Loucy (cell line): Measurements from ENCODE around the gene SRI.

ENCODE experiments used
- H2AFZ ChIP-seq: fragments of 200-600 bp; sonication (generic); 2 replicates; pipeline ENCODE4 v1.6.0; 2016; ENCODE audit warnings: antibody characterized with exemption, mild to moderate bottlenecking, low read length, moderate library complexity
- H3F3A ChIP-seq: fragments of 200-600 bp; 2 replicates; pipeline ENCODE4 v1.6.0; 2016; ENCODE audit warnings: antibody characterized with exemption, low read depth, mild to moderate bottlenecking
- H3K27me3 ChIP-seq: fragments of 200-600 bp; sonication (generic); 2 replicates; pipeline ENCODE4 v1.6.1; 2014; ENCODE audit warnings: low read length, mild to moderate bottlenecking; ENCODE audit not compliant: insufficient read depth, poor library complexity, severe bottlenecking
- H3K36me3 ChIP-seq: fragments of 200-600 bp; sonication (generic); 2 replicates; pipeline ENCODE4 v1.6.1; 2016; ENCODE audit warnings: low read length; ENCODE audit not compliant: insufficient read depth
- H3K4me1 ChIP-seq: fragments of 200-600 bp; sonication (generic); 2 replicates; pipeline ENCODE4 v1.5.1; 2014; ENCODE audit warnings: low read length, mild to moderate bottlenecking; ENCODE audit not compliant: insufficient read depth, poor library complexity, severe bottlenecking
- H3K4me2 ChIP-seq: fragments of 200-600 bp; sonication (generic); 2 replicates; pipeline ENCODE4 v1.6.0; 2014; ENCODE audit warnings: antibody characterized with exemption, low read length, low read depth, mild to moderate bottlenecking; ENCODE audit not compliant: poor library complexity, severe bottlenecking
- H3K4me3 ChIP-seq: fragments of 200-600 bp; sonication (generic); 2 replicates; pipeline ENCODE4 v1.5.1; 2014; ENCODE audit warnings: low read length, mild to moderate bottlenecking, mixed read lengths; ENCODE audit not compliant: poor library complexity, severe bottlenecking
- H3K79me2 ChIP-seq: fragments of 200-600 bp; sonication (generic); 2 replicates; pipeline ENCODE4 v1.6.1; 2014; ENCODE audit warnings: low read length; ENCODE audit not compliant: insufficient read depth
- H3K9ac ChIP-seq: fragments of 200-600 bp; sonication (generic); 2 replicates; pipeline ENCODE4 v1.6.0; 2014; ENCODE audit warnings: mild to moderate bottlenecking, low read depth, low read length, moderate library complexity; ENCODE audit not compliant: poor library complexity, severe bottlenecking
- H3K9me2 ChIP-seq: fragments of 200-600 bp; sonication (generic); replicated peaks from 2 replicates; pipeline ENCODE4 v1.6.1; 2016; ENCODE audit warnings: low read depth, low read length, mixed read lengths
- H3K9me3 ChIP-seq: fragments of 200-600 bp; sonication (generic); 2 replicates; pipeline ENCODE4 v1.6.1; 2014; ENCODE audit warnings: mild to moderate bottlenecking, antibody characterized with exemption, low read length, low read depth; ENCODE audit not compliant: insufficient read depth
- H4K20me1 ChIP-seq: fragments of 200-600 bp; sonication (generic); 2 replicates; pipeline ENCODE4 v1.6.0; 2014; ENCODE audit warnings: antibody characterized with exemption, low read length, mild to moderate bottlenecking; ENCODE audit not compliant: insufficient read depth, poor library complexity, severe bottlenecking
- EZH2phosphoT487 ChIP-seq: fragments of 200-600 bp; IDR thresholded peaks from 2 replicates; pipeline ENCODE4 v1.6.1; 2018; ENCODE audit warnings: antibody characterized with exemption, mild to moderate bottlenecking, moderate library complexity, borderline replicate concordance
- TF ChIP-seq, protein P1 (sequence below): fragments of 200-600 bp; sonication (generic); conservative IDR thresholded peaks from 2 replicates; pipeline ENCODE4 v1.5.1; 2014; ENCODE audit warnings: mild to moderate bottlenecking, antibody characterized with exemption, low read length

The SRI gene

DNA sequence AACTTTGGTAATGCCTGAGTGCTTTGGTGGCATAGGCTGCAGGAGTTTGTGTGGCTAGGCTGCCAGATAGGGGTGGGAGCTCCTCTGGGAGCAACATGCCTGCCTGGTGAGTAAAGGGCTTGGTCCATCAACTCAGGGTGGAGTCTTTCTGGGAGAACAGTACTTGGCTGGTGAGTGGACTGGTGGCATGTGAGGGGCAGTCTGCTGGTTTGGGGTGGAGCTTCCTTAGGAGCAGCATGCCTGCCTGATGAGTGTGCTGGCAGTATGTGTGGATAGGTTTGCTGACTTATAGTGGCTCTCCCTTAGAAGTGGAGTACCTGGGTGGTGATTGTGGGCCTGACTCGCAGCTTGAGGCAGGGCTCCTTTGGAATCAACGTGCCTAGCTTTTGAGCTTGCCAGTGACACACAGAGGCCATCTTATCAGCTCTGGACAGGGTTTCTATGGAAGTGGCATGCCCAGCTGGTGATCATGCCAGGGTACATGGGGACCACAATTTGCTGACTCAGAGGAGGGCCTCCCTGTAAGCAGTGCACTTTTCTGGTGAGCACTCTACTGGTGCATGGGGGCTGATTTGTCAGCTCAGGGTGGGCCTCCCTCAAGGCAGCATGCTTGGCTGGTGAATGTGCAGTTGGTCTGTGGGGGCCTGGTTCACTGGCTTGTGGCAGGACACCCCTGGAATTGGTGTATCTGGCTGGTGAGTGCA lies 35.0 kb upstream of the SRI start:
- H3K36me3 ChIP-seq: no peaks in the 10 kb centered on the region
- H3K9me2 ChIP-seq: no peaks in the 10 kb centered on the region
- H3K9ac ChIP-seq: no peak overlapping the region
- H3K4me2 ChIP-seq: no peak overlapping the region
- no peaks in the 10 kb centered on the region for H3K79me2 ChIP-seq
- H3K4me3 ChIP-seq: no peak overlapping the region
- H3F3A ChIP-seq: no peaks in the 10 kb centered on the region
- H3K9me3 ChIP-seq: no peaks in the 10 kb centered on the region
- H3K27me3 ChIP-seq: no peaks in the 10 kb centered on the region
- no peaks in the 10 kb centered on the region for H3K4me1 ChIP-seq
- H2AFZ ChIP-seq: no peak overlapping the region
- no peak for TF ChIP-seq EZH2phosphoT487
- TF ChIP-seq, protein P1, sequence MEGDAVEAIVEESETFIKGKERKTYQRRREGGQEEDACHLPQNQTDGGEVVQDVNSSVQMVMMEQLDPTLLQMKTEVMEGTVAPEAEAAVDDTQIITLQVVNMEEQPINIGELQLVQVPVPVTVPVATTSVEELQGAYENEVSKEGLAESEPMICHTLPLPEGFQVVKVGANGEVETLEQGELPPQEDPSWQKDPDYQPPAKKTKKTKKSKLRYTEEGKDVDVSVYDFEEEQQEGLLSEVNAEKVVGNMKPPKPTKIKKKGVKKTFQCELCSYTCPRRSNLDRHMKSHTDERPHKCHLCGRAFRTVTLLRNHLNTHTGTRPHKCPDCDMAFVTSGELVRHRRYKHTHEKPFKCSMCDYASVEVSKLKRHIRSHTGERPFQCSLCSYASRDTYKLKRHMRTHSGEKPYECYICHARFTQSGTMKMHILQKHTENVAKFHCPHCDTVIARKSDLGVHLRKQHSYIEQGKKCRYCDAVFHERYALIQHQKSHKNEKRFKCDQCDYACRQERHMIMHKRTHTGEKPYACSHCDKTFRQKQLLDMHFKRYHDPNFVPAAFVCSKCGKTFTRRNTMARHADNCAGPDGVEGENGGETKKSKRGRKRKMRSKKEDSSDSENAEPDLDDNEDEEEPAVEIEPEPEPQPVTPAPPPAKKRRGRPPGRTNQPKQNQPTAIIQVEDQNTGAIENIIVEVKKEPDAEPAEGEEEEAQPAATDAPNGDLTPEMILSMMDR: no peak
- H4K20me1 ChIP-seq: no peaks in the 10 kb centered on the region

DNA sequence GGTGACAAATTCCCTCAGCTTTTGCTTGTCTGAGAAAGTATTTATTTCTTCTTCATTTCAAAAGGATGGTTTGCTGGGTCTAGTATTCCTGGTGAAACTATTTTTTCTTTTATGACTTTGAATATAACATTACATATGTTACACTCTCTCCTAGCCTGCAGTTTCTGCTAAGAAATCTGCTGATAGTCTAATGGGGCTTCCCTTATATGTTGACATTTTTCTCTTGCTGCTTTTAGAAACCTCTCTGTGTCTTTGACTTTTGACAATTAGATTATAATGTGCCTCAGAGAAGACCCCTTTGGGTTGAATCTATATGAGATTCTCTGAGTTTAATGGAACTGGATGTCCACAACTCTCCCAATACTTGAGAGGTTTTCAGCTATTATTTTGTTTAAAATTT lies 33.8 kb upstream of the SRI start:
- no peaks in the 10 kb centered on the region for H3F3A ChIP-seq
- no peaks in the 10 kb centered on the region for H3K9me2 ChIP-seq
- no peaks in the 10 kb centered on the region for H4K20me1 ChIP-seq
- no peak overlapping the region for H3K4me3 ChIP-seq
- H3K79me2 ChIP-seq: no peaks in the 10 kb centered on the region
- H3K36me3 ChIP-seq: no peaks in the 10 kb centered on the region
- no peaks in the 10 kb centered on the region for H3K4me1 ChIP-seq
- no peak for TF ChIP-seq EZH2phosphoT487
- TF ChIP-seq, protein P1: no peak
- no peak overlapping the region for H3K9ac ChIP-seq
- no peaks in the 10 kb centered on the region for H3K27me3 ChIP-seq
- no peak overlapping the region for H3K4me2 ChIP-seq
- H2AFZ ChIP-seq: no peak overlapping the region
- no peaks in the 10 kb centered on the region for H3K9me3 ChIP-seq

DNA sequence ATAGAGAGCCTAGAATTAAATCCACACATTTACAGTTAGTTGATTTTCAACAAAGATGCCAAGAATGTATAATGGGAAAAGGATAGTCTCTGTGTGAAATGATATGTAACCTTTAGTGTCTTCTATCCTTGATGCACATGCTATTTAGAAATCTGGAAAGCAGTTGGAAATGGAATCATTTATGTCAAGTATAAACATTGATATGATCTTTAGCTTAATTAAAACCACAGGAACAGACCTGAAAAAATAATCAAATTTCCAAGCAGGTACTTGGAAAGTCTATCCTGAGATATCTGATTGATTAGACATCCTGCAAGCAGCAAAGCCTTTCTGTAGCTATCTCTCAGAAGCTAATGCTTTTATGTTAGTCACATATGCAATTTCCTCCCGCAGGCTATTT lies 24.4 kb upstream of the SRI start:
- H4K20me1 ChIP-seq: no peaks in the 10 kb centered on the region
- H3K4me2 ChIP-seq: no peak overlapping the region
- TF ChIP-seq, protein P1: no peak
- no peak for TF ChIP-seq EZH2phosphoT487
- no peak overlapping the region for H2AFZ ChIP-seq
- H3K9ac ChIP-seq: no peak overlapping the region
- H3K9me3 ChIP-seq: no peaks in the 10 kb centered on the region
- no peaks in the 10 kb centered on the region for H3K27me3 ChIP-seq
- no peaks in the 10 kb centered on the region for H3K4me1 ChIP-seq
- H3K9me2 ChIP-seq: no peaks in the 10 kb centered on the region
- no peak overlapping the region for H3K4me3 ChIP-seq
- no peaks in the 10 kb centered on the region for H3K79me2 ChIP-seq
- H3F3A ChIP-seq: no peaks in the 10 kb centered on the region
- no peaks in the 10 kb centered on the region for H3K36me3 ChIP-seq
